NCI-H345 treated with DMSO at 0.1 percent for 48 hours (cell line): Measurements from ENCODE around the gene CLEC1B.
"Not testable (repeated sequence)": the region's sequence is repeated elsewhere in the genome, so short reads cannot be mapped to it uniquely, and the experiment has no call there.

Source experiments
- DNase-seq: peaks from one replicate; lab custom pipeline; 2025; ENCODE audit not compliant: unreplicated experiment; lab: John Stamatoyannopoulos, UW

Gene CLEC1B

GRCh38 chr12:9999016-9999415, at the start of gene CLEC1B:
Gene CLEC1B (minus strand): TSS chr12:9999121. CDS start chr12:9999100, 21 bp downstream.
- no peak for DNase-seq

DNA sequence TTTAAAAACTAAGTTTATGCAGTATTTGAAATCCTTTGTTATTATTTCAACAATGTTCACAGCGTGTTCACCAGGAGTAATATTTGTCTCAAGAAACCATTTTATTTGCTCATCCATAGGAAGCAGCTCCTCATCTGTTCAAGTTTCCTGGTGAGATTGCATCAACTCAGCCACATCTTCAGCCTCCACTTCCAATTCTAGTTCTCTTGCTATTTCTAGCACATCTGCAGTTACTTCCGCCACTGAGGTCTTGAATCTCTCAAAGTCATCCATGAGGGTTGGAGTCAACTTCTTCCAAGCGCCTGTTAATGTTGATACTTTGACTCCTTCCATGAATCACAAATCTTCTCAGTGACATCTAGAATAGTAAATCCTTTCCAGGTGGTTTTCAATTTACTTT, 49.6 kb upstream of the CLEC1B start:
- no peak for DNase-seq

GRCh38 chr12:10042167-10042566, 43.2 kb upstream of the CLEC1B start:
- no peak for DNase-seq

GRCh38 chr12:10033783-10034545, 35.0 kb upstream of the CLEC1B start:
- no peak for DNase-seq

GRCh38 chr12:10031771-10032175, 32.9 kb upstream of the CLEC1B start:
- DNase-seq, result no peak

DNA sequence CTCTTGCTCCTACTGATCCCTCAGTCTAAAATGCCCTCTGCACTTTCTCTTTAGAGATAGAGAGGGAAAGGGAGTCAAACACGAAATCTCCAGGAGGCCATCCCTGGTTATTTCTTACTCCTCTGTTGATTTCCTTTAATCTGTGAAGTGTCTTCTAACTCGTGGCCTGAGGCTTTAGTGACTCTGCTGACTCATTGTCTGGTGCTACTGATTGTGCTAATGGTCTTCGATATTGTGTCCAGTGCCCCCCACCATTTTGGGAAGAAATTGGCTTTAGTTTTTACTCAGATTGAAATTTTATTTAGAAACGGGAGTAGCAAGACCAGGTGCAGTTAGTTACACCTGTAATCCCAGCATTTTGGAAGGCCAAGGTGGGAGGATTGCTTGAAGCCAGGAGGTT, 32.4 kb upstream of the CLEC1B start:
- DNase-seq, result no peak

- no peak for DNase-seq
Measured at GRCh38 chr12:10030446-10030845, 31.5 kb upstream of the CLEC1B start, which contains the start of gene CLEC9A. Gene CLEC9A (plus strand): TSS chr12:10030682. CDS start chr12:10052688, 22,006 bp downstream.

- no peak for DNase-seq
Measured at GRCh38 chr12:10027721-10028120, 28.8 kb upstream of the CLEC1B start.

DNA sequence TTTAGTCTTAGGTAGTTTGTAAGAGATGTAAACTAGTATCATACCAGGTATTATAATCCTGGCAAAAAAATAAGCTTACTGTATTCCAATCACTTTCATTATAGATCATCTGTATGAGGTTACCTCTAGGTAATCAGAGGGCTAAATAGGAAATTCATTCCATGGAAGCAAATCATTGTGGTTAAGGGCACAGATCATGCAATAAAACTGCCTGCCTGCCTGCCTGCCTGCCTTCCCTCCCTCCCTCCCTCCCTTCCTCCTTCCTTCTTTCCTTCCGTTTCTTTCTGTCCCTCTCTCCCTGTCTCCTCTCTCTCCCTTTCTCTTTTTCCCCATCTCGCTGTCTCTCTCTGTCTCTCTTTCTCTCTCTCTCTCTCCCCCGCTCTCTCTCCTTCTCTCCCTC, 28.4 kb upstream of the CLEC1B start:
- no peak for DNase-seq

- DNase-seq, result not testable (repeated sequence)
Measured at GRCh38 chr12:10026666-10027065, 27.7 kb upstream of the CLEC1B start.

DNA sequence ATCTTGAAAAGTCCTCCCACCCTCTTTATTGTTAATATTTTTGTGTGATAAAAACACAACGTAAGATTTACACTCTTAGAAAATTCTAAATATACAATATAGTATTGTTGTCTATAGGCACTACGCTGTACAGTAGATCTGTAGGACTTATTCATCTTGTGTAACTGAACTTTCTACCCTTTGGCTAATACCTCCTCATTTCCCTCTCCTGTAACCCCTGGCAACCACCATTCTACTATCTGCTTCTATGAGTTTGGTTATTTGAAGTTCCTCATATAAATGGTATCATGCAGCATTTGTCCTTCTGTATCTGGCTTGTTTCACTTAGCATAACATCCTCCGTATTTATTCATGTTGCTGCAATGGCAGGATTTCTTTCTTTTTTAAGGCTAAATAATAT, 26.3 kb upstream of the CLEC1B start:
- DNase-seq, result no peak

DNA sequence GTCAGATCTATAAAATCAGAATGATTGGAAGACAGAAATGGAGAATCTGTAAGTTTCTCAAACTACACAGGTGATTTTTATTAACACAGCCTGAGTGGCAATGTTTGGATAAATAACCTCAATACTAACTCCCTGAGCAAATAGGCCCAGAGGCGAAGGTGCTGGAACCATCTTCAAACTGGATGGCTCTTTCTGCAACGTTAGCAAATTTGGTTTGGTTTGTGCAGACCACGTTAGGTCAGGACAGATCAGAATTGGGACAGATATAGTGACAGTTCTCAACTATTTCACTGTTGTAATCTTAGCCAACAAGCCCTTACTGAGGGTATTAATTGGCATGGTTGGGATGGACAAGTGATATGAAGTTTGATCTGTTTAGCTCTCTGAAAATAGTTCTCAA, 22.4 kb upstream of the CLEC1B start:
- no peak for DNase-seq

DNA sequence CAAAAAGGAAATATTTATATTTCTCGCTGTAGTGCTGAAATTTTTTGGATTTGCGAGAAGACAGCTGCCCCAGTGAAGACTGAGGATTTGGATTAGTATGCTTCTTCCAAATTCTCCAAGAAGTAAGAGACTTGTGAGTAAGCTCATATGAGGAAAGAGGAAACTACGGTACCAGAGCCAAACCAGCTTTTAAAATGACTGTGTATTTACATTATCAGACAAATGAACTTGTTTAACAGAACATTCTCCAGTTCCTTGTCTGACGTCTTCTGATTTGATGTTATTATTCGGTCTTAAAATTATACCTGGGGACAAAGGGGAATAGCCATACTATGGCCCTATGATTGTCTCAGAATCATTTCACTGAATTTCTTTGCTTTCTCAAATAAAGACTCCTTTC, 19.5 kb upstream of the CLEC1B start:
- DNase-seq, result no peak

GRCh38 chr12:10016881-10017280, 18.0 kb upstream of the CLEC1B start:
- DNase-seq, result no peak

- DNase-seq, result no peak
Measured at GRCh38 chr12:10015450-10015849, 16.5 kb upstream of the CLEC1B start.

DNA sequence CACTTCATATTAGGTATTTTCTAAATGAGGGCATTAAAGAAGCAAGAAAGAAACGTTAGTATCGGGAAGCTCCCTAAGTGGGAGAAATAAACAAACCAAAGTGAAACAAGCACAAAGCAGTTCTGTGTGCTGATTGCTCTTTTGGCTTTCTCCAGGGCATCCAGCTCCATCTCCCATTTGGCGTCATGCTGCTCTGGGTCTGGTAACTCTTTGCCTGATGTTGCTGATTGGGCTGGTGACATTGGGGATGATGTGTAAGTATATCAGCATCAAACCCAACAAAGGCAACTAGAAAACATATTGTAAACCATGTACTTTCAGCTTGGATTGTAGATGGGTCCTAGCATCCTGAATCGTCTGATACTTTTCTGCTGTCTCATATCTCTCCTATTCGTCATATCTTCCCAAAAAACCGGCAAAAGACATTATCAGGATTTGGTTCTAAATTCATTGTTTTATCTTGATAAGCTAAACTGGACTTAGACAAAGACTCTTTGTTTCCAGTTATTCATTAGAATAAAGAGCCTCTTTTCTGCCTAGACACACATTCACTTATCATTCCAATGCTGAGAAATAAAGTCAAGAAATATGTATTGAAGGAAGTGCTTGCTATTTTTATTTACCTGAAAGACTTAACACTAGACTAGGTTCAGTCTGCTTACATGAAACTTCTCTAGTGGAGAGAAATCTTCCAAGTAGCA, 13.9 kb upstream of the CLEC1B start:
- DNase-seq, result no peak

DNA sequence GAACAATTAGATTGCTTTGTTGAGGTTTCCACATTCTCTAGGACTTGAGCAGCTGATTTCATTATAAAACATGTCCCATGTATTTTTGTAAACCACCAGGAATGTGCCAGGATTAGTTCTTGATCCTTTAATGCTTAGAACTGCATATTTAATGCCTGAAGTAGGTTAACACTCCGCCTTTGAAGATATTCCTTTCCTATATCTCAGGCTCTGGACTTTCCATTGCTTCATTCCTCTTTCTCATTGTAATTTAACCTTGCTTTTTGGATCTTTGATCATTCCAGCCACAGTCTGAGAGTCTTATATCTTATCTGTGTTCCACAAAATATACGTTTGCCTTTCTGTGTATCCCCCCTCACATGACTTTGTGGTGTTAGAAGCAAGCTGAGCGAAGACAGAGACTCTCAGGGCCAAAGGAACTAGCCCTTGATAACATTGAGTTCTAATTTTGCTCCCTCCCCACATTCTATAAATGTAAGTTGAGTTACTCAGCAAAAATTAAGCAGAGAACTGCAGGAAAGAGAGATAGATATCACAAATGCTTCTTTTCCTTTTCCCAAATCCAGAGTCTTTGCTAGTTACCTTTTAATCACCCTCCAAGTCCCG, 2.4 kb upstream of the CLEC1B start:
- no peak for DNase-seq

GRCh38 chr12:9992296-9992695, 6.6 kb downstream of the CLEC1B start:
- no peak for DNase-seq

- no peak for DNase-seq
Measured at GRCh38 chr12:9991876-9992275, 7.0 kb downstream of the CLEC1B start.

DNA sequence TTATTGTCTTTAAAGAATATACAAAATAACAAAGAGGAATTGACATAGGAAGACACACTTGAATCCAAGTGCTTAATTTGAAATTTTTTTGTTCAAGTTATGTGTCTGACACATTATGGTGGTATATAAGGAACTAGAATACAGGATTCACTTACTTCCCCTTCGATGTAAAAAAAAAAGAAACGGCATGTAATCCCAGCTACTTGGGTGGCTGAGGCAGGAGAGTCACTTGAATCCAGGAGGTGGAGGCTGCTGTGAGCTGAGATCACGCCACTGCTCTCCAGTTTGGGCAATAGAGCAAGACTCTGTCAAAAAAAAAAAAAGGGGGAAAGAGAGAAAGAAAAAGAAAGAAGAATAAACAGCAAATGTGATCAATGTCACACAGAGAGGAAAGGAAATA, 18.8 kb downstream of the CLEC1B start:
- no peak for DNase-seq

GRCh38 chr12:9977916-9978315, 21.0 kb downstream of the CLEC1B start:
- DNase-seq, result no peak

- DNase-seq, result not testable (repeated sequence)
Measured at GRCh38 chr12:9976626-9977025, 22.3 kb downstream of the CLEC1B start.
